Endodermal cell (in vitro differentiated cells): ENCODE data around the gene OR7A17. TPM values are rescaled to one million over a fixed set of nuclear protein-coding genes. Genes with fewer than 3 reads are reported as not detected.

ENCODE experiments used
- DNase-seq: peaks from one replicate; pipeline ENCODE4 v3.0.0-alpha.2; 2017
- H3K27ac ChIP-seq: 2 replicates; pipeline ENCODE4 v1.5.1; 2013; ENCODE audit warnings: mild to moderate bottlenecking, low read depth, low read length, moderate library complexity
- H3K27me3 ChIP-seq: 2 replicates; pipeline ENCODE4 v1.6.1; 2013; ENCODE audit warnings: mild to moderate bottlenecking, low read length, moderate library complexity; ENCODE audit not compliant: insufficient read depth, control insufficient read depth, poor library complexity, severe bottlenecking
- H3K36me3 ChIP-seq: 2 replicates; pipeline ENCODE4 v1.7.0; 2013; ENCODE audit warnings: mild to moderate bottlenecking, low read length, moderate library complexity; ENCODE audit not compliant: control insufficient read depth, insufficient read depth
- H3K4me1 ChIP-seq: one replicate; pipeline ENCODE4 v1.7.0; 2013; ENCODE audit warnings: low read length; ENCODE audit not compliant: control insufficient read depth, insufficient read depth
- H3K4me3 ChIP-seq: 2 replicates; pipeline ENCODE4 v1.5.1; 2013; ENCODE audit warnings: mild to moderate bottlenecking, low read length, moderate library complexity
- H3K9ac ChIP-seq: 2 replicates; pipeline ENCODE4 v1.6.1; 2013; ENCODE audit warnings: mild to moderate bottlenecking, low read length, moderate library complexity; ENCODE audit not compliant: poor library complexity, severe bottlenecking; ENCODE audit errors: extremely low read depth
- H3K9me3 ChIP-seq: 2 replicates; pipeline ENCODE4 v1.6.1; 2013; ENCODE audit warnings: mild to moderate bottlenecking, low read length, moderate library complexity; ENCODE audit not compliant: control insufficient read depth
- H3K27ac Mint-ChIP-seq: 2 replicates; pipeline ENCODE4 v1.8.0; 2020; ENCODE audit warnings: mixed read lengths
- H3K27me3 Mint-ChIP-seq: 2 replicates; pipeline ENCODE4 v1.8.0; 2021; ENCODE audit warnings: mild to moderate bottlenecking, mixed read lengths; ENCODE audit not compliant: insufficient read depth
- H3K36me3 Mint-ChIP-seq: 2 replicates; pipeline ENCODE4 v1.8.0; 2020; ENCODE audit warnings: low read depth, mixed read lengths
- H3K4me1 Mint-ChIP-seq: 2 replicates; pipeline ENCODE4 v1.8.0; 2020; ENCODE audit warnings: mixed read lengths
- H3K4me3 Mint-ChIP-seq: 2 replicates; pipeline ENCODE4 v1.8.0; 2020; ENCODE audit warnings: mild to moderate bottlenecking, moderate library complexity, mixed read lengths
- H3K9me3 Mint-ChIP-seq: 2 replicates; pipeline ENCODE4 v1.8.0; 2020; ENCODE audit warnings: mild to moderate bottlenecking, mixed read lengths
- CTCF ChIP-seq: fragments of 200-600 bp; sonication (generic); conservative IDR thresholded peaks from 2 replicates; pipeline ENCODE4 v1.5.0; 2021; ENCODE audit warnings: antibody characterized with exemption, mild to moderate bottlenecking
- WGBS, 2 experiments: methylation state at CpG; one replicate each; pipeline versions ENCODE4 v1.1.5 to v1.1.7; 2013; ENCODE audit warnings: missing lambda C conversion rate in 2 of 2, mixed read lengths in 1 of 2; ENCODE audit not compliant: insufficient coverage in 1 of 2, insufficient read length in 1 of 2; 5-methylcytosine and 5-hydroxymethylcytosine counted together
- total RNA-seq, 2 donors: library from RNA; stranded (reverse); fragmentation: NEBNext Ultra II Directional in 1 of 2; extraction: Animal tissue kit (Norgen Biotek cat#: 25700) in 1 of 2; gene quantifications; 2 replicates in 1 of 2; 3 replicates in 1 of 2; pipeline ENCODE4 v1.2.1, GENCODE V29; 2021

Gene OR7A17
- total RNA-seq, 2 donors from 2014 or later, result not detected

- peaks cover 65% of the 10 kb centered on the region for H3K9me3 ChIP-seq
- H3K4me1 Mint-ChIP-seq, result no peaks in the 10 kb centered on the region
- no peaks in the 10 kb centered on the region for H3K27me3 Mint-ChIP-seq
- WGBS, 2 experiments, result 48 to 50% methylated on average over 2 of the region's 2 CpGs
- H3K27ac ChIP-seq, result no peak overlapping the region
- no peak overlapping the region for H3K4me3 ChIP-seq
- peaks cover 82% of the 10 kb centered on the region for H3K9me3 Mint-ChIP-seq
- no peaks in the 10 kb centered on the region for H3K36me3 Mint-ChIP-seq
- no peaks in the 10 kb centered on the region for H3K27me3 ChIP-seq
- no peak for DNase-seq
- no peaks in the 10 kb centered on the region for H3K4me1 ChIP-seq
- no peak overlapping the region for H3K9ac ChIP-seq
- TF ChIP-seq CTCF, result no peak
- no peaks in the 10 kb centered on the region for H3K36me3 ChIP-seq
- no peak overlapping the region for H3K27ac Mint-ChIP-seq
- H3K4me3 Mint-ChIP-seq, result no peak overlapping the region
These were observed 42.8 kb downstream of the OR7A17 start for GRCh38 chr19:14843169-14843568.

- Histone ChIP-seq H3K4me1 (no peaks in the 10 kb centered on the region), H3K9ac (no peak overlapping the region), H3K4me3 (no peak overlapping the region), H3K9me3 (peaks cover 81% of the 10 kb centered on the region), H3K27ac (no peak overlapping the region), H3K36me3 (no peaks in the 10 kb centered on the region), H3K27me3 (no peaks in the 10 kb centered on the region)
- Mint-ChIP-seq H3K27ac (no peak overlapping the region), H3K4me3 (no peak overlapping the region), H3K9me3 (peaks cover 94% of the 10 kb centered on the region), H3K27me3 (no peaks in the 10 kb centered on the region), H3K36me3 (no peaks in the 10 kb centered on the region), H3K4me1 (no peaks in the 10 kb centered on the region)
- no peak for DNase-seq
- 29% methylated on average over 1 of the region's 1 CpG; no CpG with 5 or more reads in 1 of the 2 experiments for WGBS, 2 experiments
- no peak for TF ChIP-seq CTCF
These were observed 45.7 kb downstream of the OR7A17 start for GRCh38 chr19:14840206-14840605.

GRCh38 chr19:14837391-14837790 is 48.5 kb downstream of the OR7A17 start:
- Mint-ChIP-seq H3K27ac (no peak overlapping the region), H3K9me3 (peaks cover 91% of the 10 kb centered on the region)
- peaks cover 82% of the 10 kb centered on the region for H3K9me3 ChIP-seq

More at GRCh38 chr19:14837391-14837790, 48.5 kb downstream of the OR7A17 start:
- DNase-seq, result peak; percentile 48
- no peak overlapping the region for H3K4me3 ChIP-seq
- WGBS, 2 experiments, result 17 to 39% methylated on average over 2 to 4 of the region's 4 CpGs
- Mint-ChIP-seq H3K4me1 (no peaks in the 10 kb centered on the region), H3K4me3 (no peak overlapping the region), H3K36me3 (no peaks in the 10 kb centered on the region), H3K27me3 (no peaks in the 10 kb centered on the region)
- no peak overlapping the region for H3K27ac ChIP-seq
- H3K27me3 ChIP-seq, result no peaks in the 10 kb centered on the region
- no peaks in the 10 kb centered on the region for H3K4me1 ChIP-seq
- no peak overlapping the region for H3K9ac ChIP-seq
- no peaks in the 10 kb centered on the region for H3K36me3 ChIP-seq
- no peak for TF ChIP-seq CTCF
